ENCODE data around the gene BARHL1.

GRCh38 chr9:132609184-132609583, 26.8 kb downstream of the BARHL1 start:
- TF ChIP-seq CTCF (IDR thresholded peaks at IDR 0.05) (peak; percentile 54), EZH2phosphoT487 (IDR thresholded peaks at IDR 0.05) (peak; percentile 62)

Data from neural progenitor cell (in vitro differentiated cells).